Glutamatergic neuron (in vitro differentiated cells): ENCODE measurements around the gene PCP2. TPM values are rescaled to one million over a fixed set of nuclear protein-coding genes. Genes with fewer than 3 reads are reported as not detected.

Source experiments
- DNase-seq: peaks from one replicate; pipeline ENCODE4 v3.0.0; 2022
- H3K27ac Mint-ChIP-seq: one replicate; pipeline ENCODE4 v1.8.0; 2020; ENCODE audit warnings: mild to moderate bottlenecking, mixed read lengths, inconsistent platforms; ENCODE audit not compliant: unreplicated experiment
- H3K27me3 Mint-ChIP-seq: one replicate; pipeline ENCODE4 v1.8.0; 2020; ENCODE audit warnings: mild to moderate bottlenecking, moderate library complexity, mixed read lengths, inconsistent platforms; ENCODE audit not compliant: unreplicated experiment
- H3K36me3 Mint-ChIP-seq: one replicate; pipeline ENCODE4 v1.8.0; 2020; ENCODE audit warnings: mild to moderate bottlenecking, mixed read lengths, inconsistent platforms; ENCODE audit not compliant: unreplicated experiment
- H3K4me1 Mint-ChIP-seq: one replicate; pipeline ENCODE4 v1.8.0; 2020; ENCODE audit warnings: mild to moderate bottlenecking, low read depth, mixed read lengths, inconsistent platforms; ENCODE audit not compliant: unreplicated experiment
- H3K4me3 Mint-ChIP-seq: one replicate; pipeline ENCODE4 v1.8.0; 2020; ENCODE audit warnings: mild to moderate bottlenecking, mixed read lengths, inconsistent platforms; ENCODE audit not compliant: unreplicated experiment
- H3K9me3 Mint-ChIP-seq: one replicate; pipeline ENCODE4 v1.8.0; 2020; ENCODE audit warnings: mild to moderate bottlenecking, moderate library complexity, mixed read lengths, inconsistent platforms; ENCODE audit not compliant: unreplicated experiment
- total RNA-seq: library from RNA; stranded (reverse); fragmentation: NEBNext Ultra II Directional; extraction: Animal tissue kit (Norgen Biotek cat#: 25700); gene quantifications from one replicate; pipeline ENCODE4 v1.2.1, GENCODE V29; 2021; ENCODE audit not compliant: unreplicated experiment
- TF ChIP-seq, protein P1 (sequence below): fragments of 200-600 bp; sonication (generic); IDR thresholded peaks from one replicate; pipeline ENCODE4 v1.5.0; 2021; ENCODE audit not compliant: partially characterized antibody, unreplicated experiment

The PCP2 gene
- total RNA-seq, 1 donor from 2014 or later: not detected

DNA sequence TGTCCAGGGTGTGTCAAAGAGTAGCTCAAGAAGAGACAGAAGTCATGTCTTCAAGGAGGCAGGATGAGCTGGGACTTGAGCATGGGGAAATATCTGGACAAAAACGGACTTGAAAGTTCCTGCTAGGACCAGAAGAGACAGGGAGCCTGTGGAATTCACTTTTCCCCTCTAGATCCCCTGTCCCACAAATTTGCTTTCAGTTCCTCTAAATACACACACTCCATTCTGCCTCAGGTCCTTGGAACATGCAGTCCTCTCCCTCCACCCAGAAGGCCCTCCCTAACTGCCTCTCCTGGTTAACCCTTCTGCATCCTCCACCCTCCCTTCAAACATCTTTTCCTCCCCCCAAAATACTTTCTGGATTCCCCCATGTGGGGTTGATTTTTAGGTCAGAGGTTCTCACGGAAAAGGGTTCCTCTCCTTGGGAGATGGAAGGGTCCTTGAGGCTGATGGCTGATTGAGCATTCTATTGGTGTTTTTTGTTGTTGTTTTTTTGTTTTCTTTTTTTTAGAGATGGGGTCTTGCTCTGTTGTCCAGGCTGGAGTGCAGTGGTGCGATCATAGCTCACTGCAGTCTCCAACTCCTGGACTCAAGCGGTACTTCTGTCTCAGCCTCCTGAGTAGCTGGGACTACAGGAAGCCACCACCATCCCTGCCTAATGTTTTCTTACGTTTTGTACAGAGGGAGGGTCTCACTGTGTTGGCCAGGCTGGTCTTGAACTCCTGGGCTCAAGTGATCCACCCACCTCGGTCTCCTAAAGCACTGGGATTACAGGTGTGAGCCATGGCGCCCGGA is 28.4 kb upstream of the PCP2 start:
- TF ChIP-seq, protein P1, sequence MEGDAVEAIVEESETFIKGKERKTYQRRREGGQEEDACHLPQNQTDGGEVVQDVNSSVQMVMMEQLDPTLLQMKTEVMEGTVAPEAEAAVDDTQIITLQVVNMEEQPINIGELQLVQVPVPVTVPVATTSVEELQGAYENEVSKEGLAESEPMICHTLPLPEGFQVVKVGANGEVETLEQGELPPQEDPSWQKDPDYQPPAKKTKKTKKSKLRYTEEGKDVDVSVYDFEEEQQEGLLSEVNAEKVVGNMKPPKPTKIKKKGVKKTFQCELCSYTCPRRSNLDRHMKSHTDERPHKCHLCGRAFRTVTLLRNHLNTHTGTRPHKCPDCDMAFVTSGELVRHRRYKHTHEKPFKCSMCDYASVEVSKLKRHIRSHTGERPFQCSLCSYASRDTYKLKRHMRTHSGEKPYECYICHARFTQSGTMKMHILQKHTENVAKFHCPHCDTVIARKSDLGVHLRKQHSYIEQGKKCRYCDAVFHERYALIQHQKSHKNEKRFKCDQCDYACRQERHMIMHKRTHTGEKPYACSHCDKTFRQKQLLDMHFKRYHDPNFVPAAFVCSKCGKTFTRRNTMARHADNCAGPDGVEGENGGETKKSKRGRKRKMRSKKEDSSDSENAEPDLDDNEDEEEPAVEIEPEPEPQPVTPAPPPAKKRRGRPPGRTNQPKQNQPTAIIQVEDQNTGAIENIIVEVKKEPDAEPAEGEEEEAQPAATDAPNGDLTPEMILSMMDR: no peak
- Mint-ChIP-seq H3K4me3 (no peak overlapping the region), H3K36me3 (no peaks in the 10 kb centered on the region), H3K27ac (no peak overlapping the region), H3K4me1 (no peaks in the 10 kb centered on the region), H3K27me3 (peaks cover 4% of the 10 kb centered on the region), H3K9me3 (peaks cover 2% of the 10 kb centered on the region)
- no peak for DNase-seq

DNA sequence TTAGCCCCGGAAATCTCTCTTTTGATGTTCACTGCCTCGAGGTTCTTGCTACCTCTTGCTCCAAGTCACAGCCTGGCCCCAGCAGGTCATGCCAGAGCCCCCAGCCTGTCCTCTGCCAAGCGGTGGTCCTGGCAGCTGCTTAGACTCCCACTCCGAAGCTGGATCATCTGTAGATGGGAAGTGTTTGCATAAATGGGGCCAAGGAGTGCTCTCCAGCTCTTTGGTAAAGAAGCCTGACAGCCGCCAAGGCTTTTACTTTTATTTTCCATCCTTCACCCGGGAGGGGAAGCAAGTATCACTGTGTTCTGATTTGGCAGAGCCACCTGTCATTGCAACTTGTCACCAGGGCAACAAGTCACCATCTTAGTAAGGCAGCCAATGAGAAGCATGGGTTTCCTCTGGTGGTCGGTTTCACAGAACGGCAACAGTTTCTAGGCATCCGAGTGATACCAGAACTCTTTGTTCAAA is 24.7 kb upstream of the PCP2 start:
- H3K36me3 Mint-ChIP-seq: no peaks in the 10 kb centered on the region
- H3K9me3 Mint-ChIP-seq: peaks cover 2% of the 10 kb centered on the region
- H3K27me3 Mint-ChIP-seq: peaks cover 2% of the 10 kb centered on the region
- H3K4me1 Mint-ChIP-seq: no peaks in the 10 kb centered on the region
- DNase-seq: no peak
- no peak overlapping the region for H3K27ac Mint-ChIP-seq
- H3K4me3 Mint-ChIP-seq: no peak overlapping the region
- TF ChIP-seq, protein P1: no peak

DNA sequence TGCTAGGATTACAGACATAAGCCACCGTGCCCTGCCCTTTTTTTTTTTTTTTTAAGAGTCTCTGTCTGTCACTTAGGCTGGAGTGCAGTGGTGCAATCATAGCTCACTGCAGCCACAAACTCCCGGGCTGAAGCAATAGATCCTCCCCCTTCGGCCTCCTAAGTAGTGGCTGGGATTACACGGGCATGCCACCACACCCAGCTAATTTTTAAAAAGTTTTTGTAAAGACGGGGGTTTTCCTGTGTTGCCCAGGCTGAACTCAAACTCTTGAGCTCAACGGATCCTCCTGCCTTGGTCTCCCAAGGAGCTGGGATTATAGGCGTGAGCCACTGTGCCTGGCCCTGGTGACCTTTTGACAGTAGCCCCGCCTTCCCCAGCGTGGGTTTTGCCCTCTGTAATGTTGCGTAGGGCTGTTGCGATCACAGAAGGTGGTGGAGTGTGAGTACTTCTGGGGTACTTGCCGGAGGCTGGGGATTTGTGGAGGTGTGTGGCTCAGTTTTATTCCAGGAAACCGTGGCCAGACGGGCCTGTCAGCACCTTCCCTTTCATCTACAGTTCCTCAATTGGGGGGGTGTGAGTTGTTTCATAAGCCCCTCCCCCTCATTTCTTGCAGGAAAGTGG is 23.7 kb upstream of the PCP2 start:
- H3K4me3 Mint-ChIP-seq: no peak overlapping the region
- no peak for DNase-seq
- H3K9me3 Mint-ChIP-seq: peaks cover 6% of the 10 kb centered on the region
- peaks cover 7% of the 10 kb centered on the region for H3K27me3 Mint-ChIP-seq
- H3K4me1 Mint-ChIP-seq: peaks cover 5% of the 10 kb centered on the region
- H3K36me3 Mint-ChIP-seq: peaks cover 4% of the 10 kb centered on the region
- no peak overlapping the region for H3K27ac Mint-ChIP-seq
- TF ChIP-seq, protein P1: no peak

DNA sequence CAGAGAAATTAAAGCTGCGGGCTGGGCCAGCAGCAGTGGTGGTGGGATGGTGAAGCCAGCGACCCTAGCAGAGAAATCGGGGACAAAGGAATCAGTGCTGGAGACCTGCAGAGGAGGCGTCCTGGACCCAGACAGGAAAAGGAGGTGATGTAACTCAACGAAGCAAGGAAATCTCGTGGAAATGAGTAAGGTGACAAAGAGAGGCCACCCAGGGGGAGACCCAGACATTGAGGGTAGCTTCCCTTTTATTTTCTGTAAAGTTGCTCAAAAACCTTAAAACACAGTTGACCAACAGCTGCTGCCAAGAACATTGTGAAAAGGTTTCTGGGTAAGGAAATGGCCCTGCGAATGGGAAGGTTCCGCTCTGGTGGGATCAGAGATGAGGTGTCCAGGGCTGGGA is 22.1 kb upstream of the PCP2 start:
- H3K27me3 Mint-ChIP-seq: peaks cover 9% of the 10 kb centered on the region

More for the DNA sequence above, 22.1 kb upstream of the PCP2 start:
- TF ChIP-seq, protein P1: no peak
- Mint-ChIP-seq H3K9me3 (peaks cover 8% of the 10 kb centered on the region), H3K4me1 (peaks cover 6% of the 10 kb centered on the region), H3K27ac (no peak overlapping the region), H3K4me3 (no peak overlapping the region), H3K36me3 (peaks cover 4% of the 10 kb centered on the region)
- DNase-seq: no peak
